Epithelial cell of esophagus (primary cell): Measurements from ENCODE around the gene SLC35G3.

Source experiments
- DNase-seq: peaks from one replicate; pipeline ENCODE4 v3.0.0; 2010; ENCODE audit warnings: low read depth
- H3K4me3 ChIP-seq: 2 replicates; pipeline ENCODE4 v1.5.1; 2011; ENCODE audit warnings: mild to moderate bottlenecking, low read length, control low read depth
- TF ChIP-seq, protein P1 (sequence below): IDR thresholded peaks from 2 replicates; pipeline ENCODE4 v1.5.1; 2011; ENCODE audit warnings: low read depth, mild to moderate bottlenecking, low read length, control low read depth, inconsistent platforms; ENCODE audit not compliant: insufficient read depth; ENCODE audit errors: missing control alignments

The SLC35G3 gene

GRCh38 chr17:35144840-35145239 is 49.4 kb downstream of the SLC35G3 start:
- TF ChIP-seq, protein P1, sequence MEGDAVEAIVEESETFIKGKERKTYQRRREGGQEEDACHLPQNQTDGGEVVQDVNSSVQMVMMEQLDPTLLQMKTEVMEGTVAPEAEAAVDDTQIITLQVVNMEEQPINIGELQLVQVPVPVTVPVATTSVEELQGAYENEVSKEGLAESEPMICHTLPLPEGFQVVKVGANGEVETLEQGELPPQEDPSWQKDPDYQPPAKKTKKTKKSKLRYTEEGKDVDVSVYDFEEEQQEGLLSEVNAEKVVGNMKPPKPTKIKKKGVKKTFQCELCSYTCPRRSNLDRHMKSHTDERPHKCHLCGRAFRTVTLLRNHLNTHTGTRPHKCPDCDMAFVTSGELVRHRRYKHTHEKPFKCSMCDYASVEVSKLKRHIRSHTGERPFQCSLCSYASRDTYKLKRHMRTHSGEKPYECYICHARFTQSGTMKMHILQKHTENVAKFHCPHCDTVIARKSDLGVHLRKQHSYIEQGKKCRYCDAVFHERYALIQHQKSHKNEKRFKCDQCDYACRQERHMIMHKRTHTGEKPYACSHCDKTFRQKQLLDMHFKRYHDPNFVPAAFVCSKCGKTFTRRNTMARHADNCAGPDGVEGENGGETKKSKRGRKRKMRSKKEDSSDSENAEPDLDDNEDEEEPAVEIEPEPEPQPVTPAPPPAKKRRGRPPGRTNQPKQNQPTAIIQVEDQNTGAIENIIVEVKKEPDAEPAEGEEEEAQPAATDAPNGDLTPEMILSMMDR: no peak
- no peak overlapping the region for H3K4me3 ChIP-seq
- no peak for DNase-seq
